ENCODE data around the gene MACROD1. TPM values are rescaled to one million over a fixed set of nuclear protein-coding genes. Genes with fewer than 3 reads are reported as not detected.

MACROD1 gene
- total and polyA plus RNA-seq, 2 donors (not counting 3 experiments of a cell fraction or from before 2014, with no cell fraction given) = 11.0 to 16.2 TPM

DNA sequence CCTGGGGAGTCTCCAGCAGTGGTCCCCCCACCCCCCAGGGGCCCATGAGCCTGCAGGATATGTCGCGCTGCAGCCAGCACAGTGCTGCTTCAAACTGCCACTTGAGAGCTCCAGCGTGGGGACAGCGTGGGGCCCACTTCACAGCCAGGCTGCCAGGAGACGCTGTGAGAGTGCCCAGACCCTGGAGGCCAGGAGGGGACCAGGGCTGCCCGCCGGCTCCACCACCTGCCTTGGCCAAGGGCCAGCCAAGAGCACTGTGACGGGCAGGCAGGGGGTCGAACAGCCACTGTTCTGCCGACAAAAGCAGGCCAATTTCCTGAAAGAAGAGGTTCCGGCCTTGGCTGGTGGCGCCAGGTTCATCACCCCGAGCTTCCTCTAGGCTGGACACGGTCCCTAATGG is 70.0 kb downstream of the MACROD1 start:
- Histone ChIP-seq H3K79me2 (ENCODE audit: control insufficient read depth, insufficient read depth, low read length) (no peaks in the 10 kb centered on the region), H3K9me3 (replicated peaks; ENCODE audit: control insufficient read depth, insufficient read depth, low read length) (no peaks in the 10 kb centered on the region), H3K4me1 (ENCODE audit: control insufficient read depth, extremely low read depth, insufficient read depth, low read length) (peaks cover 15% of the 10 kb centered on the region), H3K9me1 (replicated peaks; ENCODE audit: control insufficient read depth, extremely low read depth, insufficient read depth, low read length) (no peaks in the 10 kb centered on the region), H3K9ac (replicated peaks; ENCODE audit: extremely low read depth, insufficient read depth, low read length) (no peak overlapping the region), H4K20me1 (replicated peaks; ENCODE audit: control insufficient read depth, extremely low read depth, insufficient read depth, low read length) (no peaks in the 10 kb centered on the region), H3K4me2 (ENCODE audit: insufficient read depth, low read length) (no peak overlapping the region), H3K27me3 (ENCODE audit: control insufficient read depth in 2 of 2, insufficient read depth in 2 of 2, low read length in 2 of 2) (no peaks in the 10 kb centered on the region), H3K36me3 (ENCODE audit: control insufficient read depth in 2 of 2, extremely low read depth in 1 of 2, insufficient read depth in 2 of 2, low read length in 2 of 2) (no peaks in the 10 kb centered on the region), H3K4me3 (replicated peaks in 1 of 3; ENCODE audit: insufficient read depth in 1 of 3, low read depth in 1 of 3, low read length in 3 of 3) (no peak overlapping the region), H2AFZ (ENCODE audit: low read depth, low read length) (no peak overlapping the region), H3K27ac (ENCODE audit: insufficient read depth, low read depth, low read length) (no peak overlapping the region)
- FAIRE-seq (no peak), DNase-seq (ENCODE audit: low read depth, low spot score) (no peak)
- BruUV-seq (replicated peaks) = no TSS peak
- dilution Hi-C loops (cut with MboI; ENCODE audit: extremely low pct_ligation_motif_present, low sequenced_read_pairs) (no loop called here), intact Hi-C loops (cut with micrococcal nuclease) (no loop called here)
- ChIA-PET POLR2A (no interaction called here), CTCF (interaction anchor here (0.7 to 2.8 kb wide), 4 partner anchors 9 to 259 kb away, joined by 3 to 18 read pairs (median 4); no protein-coding TSS in a partner anchor)
- TF ChIP-seq, protein P1, sequence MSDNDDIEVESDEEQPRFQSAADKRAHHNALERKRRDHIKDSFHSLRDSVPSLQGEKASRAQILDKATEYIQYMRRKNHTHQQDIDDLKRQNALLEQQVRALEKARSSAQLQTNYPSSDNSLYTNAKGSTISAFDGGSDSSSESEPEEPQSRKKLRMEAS (IDR thresholded peaks at IDR 0.05; ENCODE audit: insufficient read depth, insufficient read length) = no peak
- TF ChIP-seq GATA2 (IDR thresholded peaks at IDR 0.05; ENCODE audit: insufficient read depth, insufficient read length, low read depth, low read length) (no peak), POLR2A (IDR thresholded peaks at IDR 0.05; ENCODE audit: low read depth, low read length) (no peak), MYC (IDR thresholded peaks at IDR 0.05; ENCODE audit: low read depth, low read length) (no peak), JUN (IDR thresholded peaks at IDR 0.05; ENCODE audit: borderline replicate concordance, insufficient read depth, insufficient read length, low read depth) (no peak), POLR2AphosphoS5 (IDR thresholded peaks at IDR 0.05; ENCODE audit: insufficient read depth, low read depth, low read length) (no peak), EZH2 (IDR thresholded peaks at IDR 0.05; ENCODE audit: borderline replicate concordance, low read depth, low read length, severe bottlenecking) (no peak), FOS (IDR thresholded peaks at IDR 0.05; ENCODE audit: borderline replicate concordance, insufficient read depth, low read length) (no peak)
- TF ChIP-seq, protein P2, sequence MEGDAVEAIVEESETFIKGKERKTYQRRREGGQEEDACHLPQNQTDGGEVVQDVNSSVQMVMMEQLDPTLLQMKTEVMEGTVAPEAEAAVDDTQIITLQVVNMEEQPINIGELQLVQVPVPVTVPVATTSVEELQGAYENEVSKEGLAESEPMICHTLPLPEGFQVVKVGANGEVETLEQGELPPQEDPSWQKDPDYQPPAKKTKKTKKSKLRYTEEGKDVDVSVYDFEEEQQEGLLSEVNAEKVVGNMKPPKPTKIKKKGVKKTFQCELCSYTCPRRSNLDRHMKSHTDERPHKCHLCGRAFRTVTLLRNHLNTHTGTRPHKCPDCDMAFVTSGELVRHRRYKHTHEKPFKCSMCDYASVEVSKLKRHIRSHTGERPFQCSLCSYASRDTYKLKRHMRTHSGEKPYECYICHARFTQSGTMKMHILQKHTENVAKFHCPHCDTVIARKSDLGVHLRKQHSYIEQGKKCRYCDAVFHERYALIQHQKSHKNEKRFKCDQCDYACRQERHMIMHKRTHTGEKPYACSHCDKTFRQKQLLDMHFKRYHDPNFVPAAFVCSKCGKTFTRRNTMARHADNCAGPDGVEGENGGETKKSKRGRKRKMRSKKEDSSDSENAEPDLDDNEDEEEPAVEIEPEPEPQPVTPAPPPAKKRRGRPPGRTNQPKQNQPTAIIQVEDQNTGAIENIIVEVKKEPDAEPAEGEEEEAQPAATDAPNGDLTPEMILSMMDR (IDR thresholded peaks at IDR 0.05; ENCODE audit: extremely low read depth in 1 of 2, insufficient read depth in 1 of 2, low read depth in 1 of 2, low read length in 2 of 2) = no peak

Data from endothelial cell of umbilical vein (primary cell).